Ovary (tissue), 9 donors: ENCODE results near the gene KRTAP5-6. TPM values are rescaled to one million over a fixed set of nuclear protein-coding genes. Genes with fewer than 3 reads are reported as not detected.

ENCODE experiments used
- DNase-seq, 5 donors: peaks; one replicate each; pipeline ENCODE4 v3.0.0-alpha.2; 2019 to 2020
- H3K27ac ChIP-seq, 2 donors: fragments of 200-600 bp; one replicate each; pipeline versions ENCODE4 v1.5.1 to v1.8.0; 2019 to 2022
- H3K27me3 ChIP-seq: fragments of 200-600 bp; one replicate; pipeline ENCODE4 v1.8.0; 2022
- H3K36me3 ChIP-seq: fragments of 200-600 bp; sonication (generic); one replicate; pipeline ENCODE4 v1.5.1; 2019
- H3K4me1 ChIP-seq: one replicate; pipeline ENCODE4 v1.8.1; 2013; ENCODE audit warnings: mild to moderate bottlenecking, moderate library complexity; ENCODE audit not compliant: insufficient read depth
- H3K4me3 ChIP-seq: fragments of 200-600 bp; sonication (generic); one replicate; pipeline ENCODE4 v1.5.1; 2017
- H3K9me3 ChIP-seq, 2 donors: fragments of 200-600 bp in 1 of 2; sonication (generic) in 1 of 2; one replicate each; pipeline versions ENCODE4 v1.5.1 to v1.8.1; 2013 to 2019; ENCODE audit warnings: mild to moderate bottlenecking in 1 of 2, moderate library complexity in 1 of 2
- CTCF ChIP-seq, 3 donors: fragments of 450-650 bp in 2 of 3; fragments of 200-600 bp in 1 of 3; IDR thresholded peaks; one replicate each; pipeline versions ENCODE4 v1.5.1 to v1.8.0; 2016 to 2022; ENCODE audit warnings: antibody characterized with exemption in 3 of 3, mild to moderate bottlenecking in 1 of 3
- EP300 ChIP-seq: sonication (generic); formaldehyde crosslinking; IDR thresholded peaks from one replicate; pipeline ENCODE4 v1.6.1; 2017; ENCODE audit warnings: antibody characterized with exemption
- POLR2A ChIP-seq: fragments of 450-650 bp; IDR thresholded peaks from one replicate; pipeline ENCODE4 v1.6.1; 2017; ENCODE audit warnings: antibody characterized with exemption, mild to moderate bottlenecking, moderate library complexity
- WGBS, 3 donors: extraction: QIAGEN DNeasy Blood & Tissue Kit in 1 of 3; methylation state at CpG; one replicate each; pipeline versions ENCODE4 v1.1.5 to v1.1.7; 2013 to 2017; 5-methylcytosine and 5-hydroxymethylcytosine counted together
- intact Hi-C, 4 donors: fragments of 100-400 bp; cut with DNase I; formaldehyde crosslinking; loops; one replicate each; pipeline versions ENCODE4 v1.11.0 to v1.15.1; 2022 to 2023
- polyA plus RNA-seq, 2 donors: library from polyadenylated mRNA; stranded (reverse); fragments of 200-250 nt in 1 of 2; fragments of 350-450 nt in 1 of 2; fragmentation: Illumina TruSeq in 1 of 2; extraction: RNeasy Lipid Tissue Mini Kit (QIAGEN cat#74804) in 1 of 2; gene quantifications; one replicate each; pipeline ENCODE4 v1.2.3, GENCODE V29; 2013 to 2014
- total RNA-seq, 7 donors: library from RNA; depleted of rRNA in 2 of 7; stranded (reverse); fragments of >200 nt in 2 of 7; fragmentation: NEBNext Ultra II Directional in 3 of 7; extraction: Animal tissue kit (Norgen Biotek cat#: 25700) in 3 of 7; gene quantifications; one replicate each; pipeline versions ENCODE4 v1.1.0 to v1.2.4, GENCODE V29; 2016 to 2023
- donor health status: DM: no; HTN: no; CAD: no; lungs with moderate emphysema.
- donor health status: DM: no; HTN: no; CAD: no.
- donor health status: Bipolar disorder and iron deficiency.
- donor health status: DM: yes; HTN: yes; CAD: no.
- donor health status: DM: no; HTN: no; CAD: no.
- donor health status: DM: yes; HTN: yes; CAD: no.

KRTAP5-6 gene
- total and polyA plus RNA-seq, 9 donors, result not detected

- Histone ChIP-seq H3K9me3 (no peaks in the 10 kb centered on the region), H3K4me1 (no peaks in the 10 kb centered on the region), H3K4me3 (no peak overlapping the region), H3K27me3 (no peaks in the 10 kb centered on the region), H3K27ac (no peak overlapping the region), H3K36me3 (no peaks in the 10 kb centered on the region)
- intact Hi-C loops, result no loop called here
- TF ChIP-seq POLR2A, result no peak
- TF ChIP-seq EP300, result no peak
- no peak for TF ChIP-seq CTCF (IDR thresholded peaks at IDR 0.05)
- no peak for DNase-seq
- WGBS, 3 donors, result 65 to 68% (median 65%) methylated on average over 11 of the region's 11 CpGs
Observed at GRCh38 chr11:1727096-1727690, 30.2 kb downstream of the KRTAP5-6 start.

DNA sequence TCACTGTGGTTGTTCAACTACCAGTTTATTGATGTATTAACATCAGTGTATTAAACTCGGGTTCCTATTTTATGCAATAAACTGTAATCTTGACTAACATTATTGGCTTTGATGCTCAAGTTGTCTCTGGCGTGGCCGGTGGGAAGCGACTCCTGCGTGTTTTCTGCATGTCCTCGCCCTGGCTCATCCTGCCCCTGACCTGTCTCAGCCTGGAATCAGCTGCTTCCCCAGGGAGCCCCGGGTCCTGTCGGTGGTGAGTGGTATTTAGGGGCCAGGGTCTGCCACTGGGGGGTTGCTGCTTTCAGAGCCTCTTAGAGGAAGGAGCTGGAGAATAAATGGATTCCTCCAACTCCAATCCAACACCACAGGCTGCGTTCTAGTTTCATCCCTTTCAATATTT lies 30.9 kb downstream of the KRTAP5-6 start:
- no peaks in the 10 kb centered on the region for H3K27me3 ChIP-seq
- no peak for TF ChIP-seq POLR2A
- no peaks in the 10 kb centered on the region for H3K36me3 ChIP-seq
- no peak for DNase-seq
- WGBS, 3 donors, result 55 to 64% (median 62%) methylated on average over 9 of the region's 9 CpGs
- H3K4me3 ChIP-seq, result no peak overlapping the region
- no peaks in the 10 kb centered on the region for H3K9me3 ChIP-seq
- H3K4me1 ChIP-seq, result no peaks in the 10 kb centered on the region
- intact Hi-C loops, result no loop called here
- no peak overlapping the region for H3K27ac ChIP-seq

- Histone ChIP-seq H3K9me3 (no peaks in the 10 kb centered on the region), H3K27ac (no peak overlapping the region), H3K4me3 (no peak overlapping the region), H3K27me3 (no peaks in the 10 kb centered on the region), H3K36me3 (no peaks in the 10 kb centered on the region), H3K4me1 (no peaks in the 10 kb centered on the region)
- WGBS, 3 donors, result 50 to 57% (median 53%) methylated on average over 4 of the region's 4 CpGs
- intact Hi-C loops, result no loop called here
- DNase-seq, result no peak
- TF ChIP-seq POLR2A (no peak), CTCF (IDR thresholded peaks at IDR 0.05) (no peak), EP300 (no peak)
Observed at GRCh38 chr11:1728301-1728700, 31.3 kb downstream of the KRTAP5-6 start.

GRCh38 chr11:1728931-1729691 lies 32.1 kb downstream of the KRTAP5-6 start:
- no peak overlapping the region for H3K4me3 ChIP-seq
- intact Hi-C loops, result no loop called here
- H3K27ac ChIP-seq, result no peak overlapping the region
- H3K4me1 ChIP-seq, result no peaks in the 10 kb centered on the region
- 83 to 84% (median 84%) methylated on average over 25 of the region's 25 CpGs for WGBS, 3 donors
- H3K27me3 ChIP-seq, result no peaks in the 10 kb centered on the region
- TF ChIP-seq POLR2A (no peak), EP300 (no peak), CTCF (IDR thresholded peaks at IDR 0.05) (no peak)
- no peak for DNase-seq
- H3K36me3 ChIP-seq, result no peaks in the 10 kb centered on the region
- H3K9me3 ChIP-seq, result no peaks in the 10 kb centered on the region

DNA sequence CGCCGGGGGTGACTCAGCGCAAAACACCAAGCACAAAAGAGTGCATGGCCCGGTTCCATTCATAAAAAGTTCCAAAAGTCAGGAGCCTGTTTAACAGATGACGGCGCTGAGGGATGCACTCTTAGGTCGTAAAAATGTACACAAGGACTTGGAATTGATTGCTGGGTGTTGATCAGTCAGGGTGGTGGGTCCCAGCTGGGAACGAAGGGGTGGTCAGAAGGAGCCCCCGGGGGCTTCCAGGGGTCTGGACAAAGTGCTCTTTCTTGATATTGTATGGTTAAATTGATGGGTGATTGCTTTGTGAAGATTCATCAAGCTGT lies 32.7 kb downstream of the KRTAP5-6 start:
- 60 to 76% (median 65%) methylated on average over 9 of the region's 9 CpGs for WGBS, 3 donors
- Histone ChIP-seq H3K4me1 (no peaks in the 10 kb centered on the region), H3K4me3 (no peak overlapping the region), H3K27ac (no peak overlapping the region), H3K36me3 (no peaks in the 10 kb centered on the region), H3K27me3 (no peaks in the 10 kb centered on the region), H3K9me3 (no peaks in the 10 kb centered on the region)
- no peak for TF ChIP-seq CTCF (IDR thresholded peaks at IDR 0.05)
- intact Hi-C loops, result loop anchor here in 1 of 4 donors (10.0 kb wide), 1 partner anchor 55 kb away; no protein-coding TSS in a partner anchor
- DNase-seq, result no peak
